Measurements from ENCODE around the gene TBC1D2B.
"Not testable (repeated sequence)": the region's sequence is repeated elsewhere in the genome, so short reads cannot be mapped to it uniquely, and the experiment has no call there.

Gene TBC1D2B

GRCh38 chr15:77974416-77975331 lies 102.8 kb downstream of the TBC1D2B start:
- H3K36me3 ChIP-seq, result no peaks in the 10 kb centered on the region
- TF ChIP-seq CTCF (IDR thresholded peaks at IDR 0.05), result no peak
- no peak overlapping the region for H3K27ac ChIP-seq
- H3K9me3 ChIP-seq, result no peaks in the 10 kb centered on the region
- H3K27me3 ChIP-seq, result peaks cover 13% of the 10 kb centered on the region
- H3K4me1 ChIP-seq (ENCODE audit: control insufficient read depth in 1 of 2, insufficient read depth in 1 of 2, low read depth in 1 of 2, low read length in 1 of 2), result no peaks in the 10 kb centered on the region
- H3K4me3 ChIP-seq (ENCODE audit: low read depth in 1 of 2, low read length in 1 of 2), result no peak overlapping the region

GRCh38 chr15:77974098-77974414 lies 103.5 kb downstream of the TBC1D2B start:
- H3K4me1 ChIP-seq (ENCODE audit: control insufficient read depth in 1 of 2, insufficient read depth in 1 of 2, low read depth in 1 of 2, low read length in 1 of 2), result no peaks in the 10 kb centered on the region
- no peaks in the 10 kb centered on the region for H3K36me3 ChIP-seq
- H3K9me3 ChIP-seq, result no peaks in the 10 kb centered on the region
- H3K27ac ChIP-seq, result no peak overlapping the region
- H3K27me3 ChIP-seq, result peaks cover 13% of the 10 kb centered on the region
- no peak for TF ChIP-seq CTCF (IDR thresholded peaks at IDR 0.05)
- H3K4me3 ChIP-seq (ENCODE audit: low read depth in 1 of 2, low read length in 1 of 2), result no peak overlapping the region

- H3K36me3 ChIP-seq; H3K4me1 ChIP-seq (ENCODE audit: control insufficient read depth in 1 of 2, insufficient read depth in 1 of 2, low read depth in 1 of 2, low read length in 1 of 2); H3K9me3 ChIP-seq; H3K27ac ChIP-seq; H3K4me3 ChIP-seq (ENCODE audit: low read depth in 1 of 2, low read length in 1 of 2): not testable (repeated sequence)
- peaks cover 13% of the 10 kb centered on the region for H3K27me3 ChIP-seq
Measured at GRCh38 chr15:77973273-77974097, 104.0 kb downstream of the TBC1D2B start.

GRCh38 chr15:77972706-77973105 lies 104.8 kb downstream of the TBC1D2B start:
- not testable (repeated sequence) for H3K9me3 ChIP-seq; H3K36me3 ChIP-seq; H3K4me3 ChIP-seq (ENCODE audit: low read depth in 1 of 2, low read length in 1 of 2)

GRCh38 chr15:77971875-77972274 lies 105.6 kb downstream of the TBC1D2B start:
- not testable (repeated sequence) for H3K4me1 ChIP-seq (ENCODE audit: control insufficient read depth in 1 of 2, insufficient read depth in 1 of 2, low read depth in 1 of 2, low read length in 1 of 2); H3K9me3 ChIP-seq; H3K36me3 ChIP-seq; H3K4me3 ChIP-seq (ENCODE audit: low read depth in 1 of 2, low read length in 1 of 2); H3K27ac ChIP-seq
- peaks cover 13% of the 10 kb centered on the region for H3K27me3 ChIP-seq

More at GRCh38 chr15:77972706-77973105, 104.8 kb downstream of the TBC1D2B start:
- peaks cover 13% of the 10 kb centered on the region for H3K27me3 ChIP-seq
- H3K27ac ChIP-seq; H3K4me1 ChIP-seq (ENCODE audit: control insufficient read depth in 1 of 2, insufficient read depth in 1 of 2, low read depth in 1 of 2, low read length in 1 of 2): not testable (repeated sequence)

- not testable (repeated sequence) for H3K36me3 ChIP-seq; H3K9me3 ChIP-seq; H3K27ac ChIP-seq; H3K4me1 ChIP-seq (ENCODE audit: control insufficient read depth in 1 of 2, insufficient read depth in 1 of 2, low read depth in 1 of 2, low read length in 1 of 2); H3K4me3 ChIP-seq (ENCODE audit: low read depth in 1 of 2, low read length in 1 of 2)
- H3K27me3 ChIP-seq, result peaks cover 13% of the 10 kb centered on the region
Measured at GRCh38 chr15:77970813-77971360, 106.6 kb downstream of the TBC1D2B start.

GRCh38 chr15:77969055-77969454 lies 108.5 kb downstream of the TBC1D2B start:
- no peak for TF ChIP-seq CTCF (IDR thresholded peaks at IDR 0.05)
- Histone ChIP-seq H3K27me3 (peaks cover 5% of the 10 kb centered on the region), H3K27ac (no peak overlapping the region), H3K36me3 (no peaks in the 10 kb centered on the region), H3K4me1 (ENCODE audit: control insufficient read depth in 1 of 2, insufficient read depth in 1 of 2, low read depth in 1 of 2, low read length in 1 of 2) (no peaks in the 10 kb centered on the region), H3K4me3 (ENCODE audit: low read depth in 1 of 2, low read length in 1 of 2) (no peak overlapping the region), H3K9me3 (no peaks in the 10 kb centered on the region)

All from neutrophil (primary cell).